ENCODE data around the gene SCG3.

SCG3 gene

GRCh38 chr15:51765751-51766150, 84.4 kb downstream of the SCG3 start:
- DNase-seq, result no peak

- DNase-seq, result no peak
These were observed 85.0 kb downstream of the SCG3 start for GRCh38 chr15:51766341-51766740.

GRCh38 chr15:51768018-51768417, 86.7 kb downstream of the SCG3 start:
- DNase-seq, result no peak
